ENCODE results near the gene NBEAL2. TPM values are rescaled to one million over a fixed set of nuclear protein-coding genes. Genes with fewer than 3 reads are reported as not detected.

Gene NBEAL2
- total RNA-seq, 1 donor from 2014 or later = 16.5 TPM

- DNase-seq (ENCODE audit: low read depth in 2 of 2) = no peak
Observed at GRCh38 chr3:46986055-46986730, 6.7 kb downstream of the NBEAL2 start.

DNA sequence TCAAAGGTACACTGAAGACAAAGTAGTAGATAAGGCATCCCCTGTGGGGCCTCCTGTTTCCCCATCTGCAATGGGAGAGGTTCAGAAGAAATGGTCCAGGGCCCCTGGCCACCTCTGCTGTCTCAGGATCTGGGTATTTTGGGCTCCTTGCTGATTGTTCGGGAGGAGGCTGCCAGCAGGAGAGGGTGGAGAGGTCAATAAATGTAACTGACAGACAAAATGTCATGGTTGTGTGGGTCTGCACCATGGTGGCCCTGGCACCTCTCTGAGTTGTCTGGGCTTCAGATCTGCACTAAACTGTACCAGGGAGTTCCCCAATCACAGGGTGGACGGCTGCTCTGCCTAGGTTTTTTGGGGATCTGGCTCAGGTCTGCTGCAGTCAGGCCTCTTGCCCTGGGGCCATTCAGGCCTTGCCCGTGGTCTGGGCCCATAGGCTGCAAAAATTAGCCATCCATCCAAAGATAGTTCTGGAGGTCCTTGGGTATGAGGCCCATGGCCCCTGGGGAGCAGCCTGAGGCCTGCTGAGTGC lies 7.4 kb downstream of the NBEAL2 start:
- DNase-seq (ENCODE audit: low read depth in 2 of 2) = no peak

DNA sequence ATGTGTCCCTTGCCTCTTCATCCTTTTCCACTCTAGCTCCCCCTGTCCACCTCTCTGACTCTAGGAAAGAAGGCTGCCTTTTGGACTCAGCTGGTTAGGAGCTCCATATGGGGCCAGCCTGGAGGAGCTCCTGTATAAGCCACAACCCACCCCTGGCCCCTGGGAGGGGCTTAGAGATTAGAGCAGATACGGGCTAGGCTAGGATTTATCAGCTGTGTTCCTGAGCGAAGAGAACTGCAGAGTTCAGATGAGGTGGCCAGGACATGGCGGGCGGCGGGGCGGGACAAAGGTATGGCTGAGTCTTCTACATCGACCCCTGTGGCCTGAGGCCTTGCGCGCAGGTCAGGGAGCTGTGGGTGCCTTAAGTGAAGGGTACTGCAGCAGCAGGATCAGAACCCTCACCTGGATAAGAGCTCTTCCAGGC lies 7.9 kb downstream of the NBEAL2 start:
- DNase-seq (ENCODE audit: low read depth in 2 of 2) = no peak

- DNase-seq (ENCODE audit: low read depth in 2 of 2) = peak; percentile 69 to 76
Observed at GRCh38 chr3:46987743-46988401, 8.4 kb downstream of the NBEAL2 start.

DNA sequence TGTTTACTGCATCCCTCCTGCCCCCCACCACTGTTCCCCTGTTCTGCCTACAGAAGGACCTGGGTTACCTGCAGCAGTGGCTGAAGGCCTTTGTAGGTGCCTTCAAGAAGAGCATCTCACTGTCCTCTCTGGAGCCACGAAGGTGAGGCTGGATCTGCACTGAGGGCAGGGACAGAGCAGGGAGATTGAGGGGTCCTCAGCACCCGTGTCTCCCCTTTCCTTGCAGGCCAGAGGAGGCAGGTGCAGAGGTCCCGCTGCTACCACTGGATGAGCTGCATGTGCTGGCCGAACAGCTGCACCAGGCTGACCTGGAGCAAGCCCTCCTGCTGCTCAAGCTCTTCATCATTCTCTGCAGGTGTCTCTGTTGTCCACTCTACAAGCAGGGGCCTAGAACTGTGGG lies 9.2 kb downstream of the NBEAL2 start:
- DNase-seq (ENCODE audit: low read depth in 2 of 2) = no peak

GRCh38 chr3:46989146-46989810 lies 9.8 kb downstream of the NBEAL2 start:
- DNase-seq (ENCODE audit: low read depth in 2 of 2) = no peak

GRCh38 chr3:46990573-46991374 lies 11.3 kb downstream of the NBEAL2 start:
- DNase-seq (ENCODE audit: low read depth in 2 of 2) = peak in 1 of 2 donors; percentile 36

DNA sequence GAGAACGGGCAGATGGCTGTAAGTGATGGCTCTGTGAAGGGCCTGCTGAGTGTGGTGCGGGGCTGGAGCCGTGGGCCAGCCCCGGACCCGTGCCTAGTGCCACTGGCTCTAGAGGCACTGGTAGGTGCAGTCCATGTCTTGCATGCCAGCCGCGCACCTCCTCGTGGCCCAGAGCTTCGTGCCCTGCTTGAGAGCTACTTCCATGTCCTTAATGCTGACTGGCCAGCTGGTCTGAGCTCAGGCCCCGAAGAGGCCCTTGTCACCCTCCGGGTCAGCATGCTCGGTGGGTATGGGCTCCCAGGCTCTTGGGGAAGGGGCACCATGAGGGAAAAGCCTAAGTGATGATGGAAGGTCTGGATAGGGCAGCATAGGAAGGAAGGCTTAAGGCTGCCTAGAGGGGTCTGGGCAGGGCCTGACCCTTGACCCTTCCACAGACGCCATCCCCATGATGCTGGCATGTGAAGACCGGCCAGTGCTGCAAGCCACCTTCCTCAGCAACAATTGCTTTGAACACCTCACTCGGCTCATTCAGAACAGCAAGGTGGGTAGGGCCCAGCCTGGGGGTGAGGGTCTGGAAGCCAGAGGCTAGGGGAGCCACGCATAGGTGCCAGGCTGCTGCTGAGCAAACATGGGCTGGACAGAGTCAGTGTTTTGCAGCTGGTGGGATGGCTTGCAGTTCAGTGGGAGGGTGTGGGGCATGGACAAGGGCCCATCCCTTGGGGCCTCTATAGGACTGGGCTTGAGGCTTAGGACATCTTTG lies 12.1 kb downstream of the NBEAL2 start:
- DNase-seq (ENCODE audit: low read depth in 2 of 2) = no peak

DNA sequence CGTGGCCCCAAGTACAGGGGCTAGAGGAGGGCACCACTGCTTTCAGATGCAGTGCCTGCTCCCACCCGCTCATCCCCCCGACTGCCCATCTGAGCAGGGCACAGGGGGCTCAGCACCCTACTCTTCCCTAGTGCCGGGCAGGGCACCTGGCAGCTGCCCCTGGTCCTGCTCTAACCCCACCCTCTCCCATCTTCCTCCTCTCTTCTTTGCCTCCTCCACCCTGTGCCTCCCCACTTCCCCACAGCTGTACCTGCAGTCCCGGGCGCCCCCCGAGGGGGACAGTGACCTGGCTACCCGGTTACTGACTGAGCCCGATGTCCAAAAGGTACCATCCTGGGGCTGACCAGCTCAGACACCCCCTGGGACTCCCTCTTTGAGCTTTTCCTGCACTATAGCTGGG lies 12.8 kb downstream of the NBEAL2 start:
- no peak for DNase-seq (ENCODE audit: low read depth in 2 of 2)

DNA sequence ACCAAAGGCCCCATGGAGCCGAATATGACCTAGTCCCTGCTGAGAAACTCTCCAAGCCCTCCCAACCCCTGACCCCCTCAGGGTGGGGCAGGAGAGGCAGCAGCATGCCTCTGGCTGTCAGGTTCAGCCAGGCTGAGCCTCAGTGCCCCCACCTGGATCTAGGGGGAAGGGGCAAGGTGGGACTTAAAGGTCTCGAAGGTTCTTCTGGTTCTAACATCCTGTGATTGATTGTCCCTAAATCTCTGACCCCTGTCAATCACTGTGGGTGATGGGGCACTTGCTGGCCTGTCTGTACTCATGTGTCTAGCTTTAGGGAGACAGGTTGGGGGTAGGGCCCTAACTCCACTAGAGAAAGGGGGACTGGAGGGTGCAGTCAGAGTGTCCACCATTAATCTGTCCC lies 13.8 kb downstream of the NBEAL2 start:
- no peak for DNase-seq (ENCODE audit: low read depth in 2 of 2)

GRCh38 chr3:46993986-46994385 lies 14.5 kb downstream of the NBEAL2 start:
- DNase-seq (ENCODE audit: low read depth in 2 of 2) = no peak

- DNase-seq (ENCODE audit: low read depth in 2 of 2) = no peak
Observed at GRCh38 chr3:46994801-46995731, 15.6 kb downstream of the NBEAL2 start.

DNA sequence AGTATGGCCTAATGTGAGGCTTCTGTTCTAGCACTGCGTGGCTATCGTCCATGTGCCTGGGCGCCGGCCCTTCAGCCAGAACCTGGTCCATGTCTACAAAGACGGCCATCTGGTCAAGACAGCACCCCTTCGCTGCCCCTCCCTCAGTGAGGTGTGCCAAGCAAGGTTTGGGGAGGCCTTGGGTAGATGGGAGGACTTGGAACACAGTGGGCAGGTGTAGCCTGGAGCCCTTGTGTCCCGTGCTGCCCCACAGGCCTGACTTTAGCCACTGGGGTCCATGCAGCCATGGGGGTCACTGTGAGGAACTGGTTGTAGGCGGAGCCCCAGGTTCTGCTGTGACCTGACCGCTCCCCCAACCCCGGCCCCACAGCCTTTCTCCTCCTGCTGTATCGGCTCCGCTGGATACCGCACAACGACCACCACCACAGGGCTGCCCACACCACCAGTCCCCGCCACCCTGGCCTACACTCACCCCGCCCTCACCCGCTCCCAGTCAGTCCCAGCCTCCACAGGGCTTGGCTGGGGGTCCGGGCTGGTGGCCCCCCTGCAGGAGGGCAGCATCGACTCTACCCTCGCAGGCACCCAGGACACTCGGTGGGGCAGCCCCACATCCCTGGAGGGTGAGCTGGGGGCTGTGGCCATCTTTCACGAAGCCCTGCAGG lies 16.6 kb downstream of the NBEAL2 start:
- DNase-seq (ENCODE audit: low read depth in 2 of 2) = no peak

DNA sequence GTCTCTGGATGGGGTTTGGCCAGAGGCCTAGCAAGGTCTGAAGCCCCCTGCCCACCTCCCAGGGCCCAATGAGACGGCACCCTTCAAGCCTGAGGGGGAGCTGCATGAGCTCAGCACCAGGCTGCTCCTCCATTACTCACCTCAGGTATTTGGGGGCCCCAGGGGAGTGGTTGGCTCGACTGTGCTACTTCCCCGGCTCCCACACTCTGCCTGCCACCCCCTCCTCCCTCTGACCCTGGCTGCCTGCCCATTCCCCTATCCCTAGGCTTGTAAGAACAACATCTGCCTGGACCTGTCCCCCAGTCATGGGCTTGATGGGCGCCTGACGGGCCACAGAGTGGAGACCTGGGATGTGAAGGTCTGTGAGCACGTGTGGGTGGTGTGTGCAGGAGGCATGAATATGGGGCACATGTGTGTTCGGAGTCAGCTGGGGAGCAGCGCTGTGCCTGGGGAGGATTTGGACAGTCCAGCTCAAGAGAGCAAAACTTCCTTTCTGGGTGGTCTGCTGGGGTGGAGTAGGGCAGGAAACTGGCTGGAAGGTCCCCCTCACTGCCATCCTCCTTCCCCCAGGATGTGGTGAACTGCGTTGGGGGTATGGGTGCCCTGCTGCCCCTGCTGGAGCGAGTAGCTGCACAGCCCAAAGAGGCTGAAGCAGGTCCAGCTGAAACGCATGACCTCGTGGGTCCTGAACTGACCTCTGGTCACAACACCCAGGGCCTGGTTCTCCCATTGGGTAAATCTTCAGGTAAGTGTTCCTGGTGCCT lies 17.4 kb downstream of the NBEAL2 start:
- DNase-seq (ENCODE audit: low read depth in 2 of 2) = no peak

GRCh38 chr3:46997453-46998091 lies 18.1 kb downstream of the NBEAL2 start:
- DNase-seq (ENCODE audit: low read depth in 2 of 2) = no peak

- peak; percentile 73 to 86 for DNase-seq (ENCODE audit: low read depth in 2 of 2)
Observed at GRCh38 chr3:46998121-46998851, 18.8 kb downstream of the NBEAL2 start.

- no peak for DNase-seq (ENCODE audit: low read depth in 2 of 2)
Observed at GRCh38 chr3:46998852-46999515, 19.5 kb downstream of the NBEAL2 start.
